PC-9 (cell line): ENCODE measurements around the gene RAB9B. TPM values are rescaled to one million over a fixed set of nuclear protein-coding genes. Genes with fewer than 3 reads are reported as not detected.
"Not testable (repeated sequence)": the region's sequence is repeated elsewhere in the genome, so short reads cannot be mapped to it uniquely, and the experiment has no call there.

Experiments
- BruUV-seq: library from RNA; stranded (reverse); fragments of 400-500 nt; replicated peaks from 2 replicates; lab custom pipeline; 2021; lab: Mats Ljungman, UMichigan
- CTCF ChIA-PET: fragments of 300-600 bp; sonication (Branson Sonifier 250); formaldehyde crosslinking; loops from one replicate; lab custom pipeline; 2022; ENCODE audit warnings: antibody characterized with exemption; lab: Charles Lee
- POLR2A ChIA-PET: fragments of 300-600 bp; sonication (Branson Sonifier 250); formaldehyde crosslinking; loops from one replicate; lab custom pipeline; 2022; ENCODE audit warnings: antibody characterized with exemption; ENCODE audit not compliant: unreplicated experiment; lab: Charles Lee
- DNase-seq, 2 experiments: peaks; one replicate each; pipeline versions ENCODE4 v3.0.0 to v3.0.0-alpha.2; 2015 to 2022; ENCODE audit warnings: mixed read lengths in 1 of 2
- H2AFZ ChIP-seq: fragments of 200-600 bp; sonication (generic); 2 replicates; pipeline ENCODE4 v1.8.1; 2017; ENCODE audit warnings: antibody characterized with exemption
- H3F3A ChIP-seq: fragments of 200-600 bp; sonication (generic); 2 replicates; pipeline ENCODE4 v1.8.1; 2017; ENCODE audit warnings: antibody characterized with exemption, mild to moderate bottlenecking, low read depth; ENCODE audit not compliant: insufficient read depth
- H3K27ac ChIP-seq: fragments of 200-600 bp; sonication (generic); 2 replicates; pipeline ENCODE4 v1.6.1; 2016; ENCODE audit warnings: mixed run types
- H3K27me3 ChIP-seq: fragments of 200-600 bp; sonication (generic); 2 replicates; pipeline ENCODE4 v1.6.1; 2016; ENCODE audit warnings: low read depth, mixed run types; ENCODE audit not compliant: insufficient read depth
- H3K36me3 ChIP-seq: fragments of 200-600 bp; sonication (generic); 2 replicates; pipeline ENCODE4 v1.6.1; 2016; ENCODE audit warnings: low read depth, mixed run types
- H3K4me1 ChIP-seq: fragments of 200-600 bp; sonication (generic); replicated peaks from 2 replicates; pipeline ENCODE4 v1.6.1; 2016; ENCODE audit warnings: mixed run types; ENCODE audit not compliant: insufficient read depth
- H3K4me2 ChIP-seq: fragments of 200-600 bp; sonication (generic); 2 replicates; pipeline ENCODE4 v1.6.1; 2017; ENCODE audit warnings: mixed run types
- H3K4me3 ChIP-seq: fragments of 200-600 bp; sonication (generic); 2 replicates; pipeline ENCODE4 v1.6.1; 2016; ENCODE audit warnings: mixed run types
- H3K79me2 ChIP-seq: fragments of 200-600 bp; sonication (generic); 2 replicates; pipeline ENCODE4 v1.6.1; 2017; ENCODE audit warnings: low read depth, mixed run types
- H3K9me2 ChIP-seq: fragments of 200-600 bp; sonication (generic); 2 replicates; pipeline ENCODE4 v1.8.1; 2017; ENCODE audit warnings: mild to moderate bottlenecking; ENCODE audit not compliant: insufficient read depth
- H3K9me3 ChIP-seq: fragments of 200-600 bp; sonication (generic); 2 replicates; pipeline ENCODE4 v1.8.1; 2016; ENCODE audit warnings: low read depth; ENCODE audit not compliant: insufficient read depth
- H4K20me1 ChIP-seq: fragments of 200-600 bp; sonication (generic); 2 replicates; pipeline ENCODE4 v1.8.1; 2017; ENCODE audit not compliant: insufficient read depth
- CTCF ChIP-seq: fragments of 200-600 bp; sonication (generic); conservative IDR thresholded peaks from 2 replicates; pipeline ENCODE4 v1.6.1; 2017; ENCODE audit warnings: mixed run types, antibody characterized with exemption, mild to moderate bottlenecking, moderate library complexity
- EZH2 ChIP-seq: fragments of 200-600 bp; sonication (generic); IDR thresholded peaks from 2 replicates; pipeline ENCODE4 v1.8.0; 2017; ENCODE audit warnings: antibody characterized with exemption, low read depth
- intact Hi-C: fragments of 100-400 bp; cut with micrococcal nuclease; formaldehyde crosslinking; loops from one replicate; pipeline ENCODE4 v1.10.0; 2022; ENCODE audit not compliant: unreplicated experiment
- total RNA-seq: library from RNA; stranded (reverse); gene quantifications from 2 replicates; pipeline ENCODE4 v1.2.3, GENCODE V29; 2021

Gene RAB9B
- total RNA-seq, 1 experiment from 2014 or later: not detected

GRCh38 chrX:103818842-103819619, 13.0 kb downstream of the RAB9B start:
- TF ChIP-seq EZH2 (no peak), CTCF (no peak)
- BruUV-seq: no TSS peak
- H3F3A ChIP-seq: no peaks in the 10 kb centered on the region
- ChIA-PET POLR2A (no interaction called here), CTCF (interaction anchor here (0.6 kb wide), 1 partner anchor 30 kb away, joined by 7 read pairs; no protein-coding TSS in a partner anchor)
- H3K36me3 ChIP-seq: no peaks in the 10 kb centered on the region
- no peak overlapping the region for H3K27ac ChIP-seq
- no peaks in the 10 kb centered on the region for H3K4me1 ChIP-seq
- H3K9me3 ChIP-seq: no peaks in the 10 kb centered on the region
- no peak for DNase-seq
- H3K4me3 ChIP-seq: no peak overlapping the region
- no peaks in the 10 kb centered on the region for H4K20me1 ChIP-seq
- no peaks in the 10 kb centered on the region for H3K9me2 ChIP-seq
- intact Hi-C loops: no loop called here
- no peaks in the 10 kb centered on the region for H3K79me2 ChIP-seq
- H3K4me2 ChIP-seq: no peak overlapping the region
- no peaks in the 10 kb centered on the region for H3K27me3 ChIP-seq
- no peak overlapping the region for H2AFZ ChIP-seq

GRCh38 chrX:103817502-103817901, 14.6 kb downstream of the RAB9B start:
- H3K9me3 ChIP-seq: no peaks in the 10 kb centered on the region
- H3K36me3 ChIP-seq: no peaks in the 10 kb centered on the region
- no peak overlapping the region for H3K4me3 ChIP-seq
- intact Hi-C loops: loop anchor here (1.0 to 2.0 kb wide), 3 partner anchors 129 to 329 kb away; no protein-coding TSS in a partner anchor
- BruUV-seq: no TSS peak
- no peaks in the 10 kb centered on the region for H3K27me3 ChIP-seq
- TF ChIP-seq EZH2 (no peak), CTCF (peak; percentile 76)
- H3K9me2 ChIP-seq: no peaks in the 10 kb centered on the region
- ChIA-PET CTCF (no interaction called here), POLR2A (no interaction called here)
- no peak overlapping the region for H3K4me2 ChIP-seq
- DNase-seq: peak; percentile 12 to 51
- no peaks in the 10 kb centered on the region for H4K20me1 ChIP-seq
- no peaks in the 10 kb centered on the region for H3K79me2 ChIP-seq
- H3K4me1 ChIP-seq: no peaks in the 10 kb centered on the region
- no peak overlapping the region for H2AFZ ChIP-seq
- no peaks in the 10 kb centered on the region for H3F3A ChIP-seq
- no peak overlapping the region for H3K27ac ChIP-seq

- H3K36me3 ChIP-seq, H4K20me1 ChIP-seq, CTCF ChIA-PET, POLR2A ChIA-PET, BruUV-seq, H3K4me2 ChIP-seq, H3K4me1 ChIP-seq, H3K27ac ChIP-seq, H3K4me3 ChIP-seq, H2AFZ ChIP-seq, H3K79me2 ChIP-seq, H3K9me3 ChIP-seq, H3K9me2 ChIP-seq, H3F3A ChIP-seq, DNase-seq, H3K27me3 ChIP-seq: not testable (repeated sequence)
- intact Hi-C loops: loop anchor here (1.0 to 2.0 kb wide), 3 partner anchors 129 to 328 kb away; no protein-coding TSS in a partner anchor
Measured at GRCh38 chrX:103817101-103817500, 15.0 kb downstream of the RAB9B start.
